Measurements from ENCODE around the gene ZC3HAV1L.

DNA sequence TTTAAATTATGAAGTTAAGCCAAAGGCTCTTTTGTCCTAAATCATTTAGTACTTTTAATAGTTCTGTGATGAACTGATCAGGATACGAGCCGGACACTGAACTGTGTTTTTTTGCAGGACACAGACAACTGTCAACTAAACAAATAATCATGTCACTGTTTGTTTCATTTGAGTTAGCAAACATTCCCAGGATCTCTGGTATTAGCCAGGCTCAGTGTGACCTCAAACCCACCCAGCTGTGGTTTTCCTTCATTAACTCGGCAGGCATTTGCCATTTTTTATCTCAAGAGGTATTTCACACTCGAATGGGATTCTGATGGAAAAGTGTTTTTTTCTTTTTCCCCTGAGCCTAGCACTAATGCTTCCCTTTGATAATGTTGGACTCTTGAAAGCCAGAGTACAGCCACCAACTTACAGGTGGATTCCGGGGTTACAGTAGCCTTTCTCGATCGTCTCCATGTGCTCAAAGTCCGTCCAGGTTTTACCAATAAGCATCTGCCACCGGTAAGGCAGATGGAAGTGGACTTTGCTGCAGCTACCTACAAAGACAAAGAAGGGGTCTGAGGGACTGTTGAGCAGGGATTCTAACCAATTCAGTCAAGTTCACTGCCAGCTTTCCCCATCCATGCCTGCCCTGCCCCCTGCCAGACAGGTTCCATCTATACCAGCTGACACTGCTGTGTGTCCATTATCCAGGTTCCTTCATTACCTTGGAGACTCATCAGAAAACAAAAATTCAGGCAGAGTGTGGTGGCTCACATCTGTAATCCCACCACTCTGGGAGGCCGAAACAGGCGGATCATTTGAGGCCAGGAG is 40.2 kb upstream of the ZC3HAV1L start:
- TF ChIP-seq ZFX (IDR thresholded peaks at IDR 0.05) (no peak), EZH2 (IDR thresholded peaks at IDR 0.05) (no peak), SIN3A (IDR thresholded peaks at IDR 0.05; ENCODE audit: low read depth) (no peak)
- TF ChIP-seq, protein P1, sequence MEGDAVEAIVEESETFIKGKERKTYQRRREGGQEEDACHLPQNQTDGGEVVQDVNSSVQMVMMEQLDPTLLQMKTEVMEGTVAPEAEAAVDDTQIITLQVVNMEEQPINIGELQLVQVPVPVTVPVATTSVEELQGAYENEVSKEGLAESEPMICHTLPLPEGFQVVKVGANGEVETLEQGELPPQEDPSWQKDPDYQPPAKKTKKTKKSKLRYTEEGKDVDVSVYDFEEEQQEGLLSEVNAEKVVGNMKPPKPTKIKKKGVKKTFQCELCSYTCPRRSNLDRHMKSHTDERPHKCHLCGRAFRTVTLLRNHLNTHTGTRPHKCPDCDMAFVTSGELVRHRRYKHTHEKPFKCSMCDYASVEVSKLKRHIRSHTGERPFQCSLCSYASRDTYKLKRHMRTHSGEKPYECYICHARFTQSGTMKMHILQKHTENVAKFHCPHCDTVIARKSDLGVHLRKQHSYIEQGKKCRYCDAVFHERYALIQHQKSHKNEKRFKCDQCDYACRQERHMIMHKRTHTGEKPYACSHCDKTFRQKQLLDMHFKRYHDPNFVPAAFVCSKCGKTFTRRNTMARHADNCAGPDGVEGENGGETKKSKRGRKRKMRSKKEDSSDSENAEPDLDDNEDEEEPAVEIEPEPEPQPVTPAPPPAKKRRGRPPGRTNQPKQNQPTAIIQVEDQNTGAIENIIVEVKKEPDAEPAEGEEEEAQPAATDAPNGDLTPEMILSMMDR (IDR thresholded peaks at IDR 0.05 in 2 of 3, conservative IDR thresholded peaks at IDR 0.05 in 1 of 3; ENCODE audit: borderline replicate concordance in 1 of 3, insufficient read depth in 1 of 3, low read depth in 2 of 3, low read length in 2 of 3), result no peak
- TF ChIP-seq, protein P2, sequence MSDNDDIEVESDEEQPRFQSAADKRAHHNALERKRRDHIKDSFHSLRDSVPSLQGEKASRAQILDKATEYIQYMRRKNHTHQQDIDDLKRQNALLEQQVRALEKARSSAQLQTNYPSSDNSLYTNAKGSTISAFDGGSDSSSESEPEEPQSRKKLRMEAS (IDR thresholded peaks at IDR 0.05), result no peak
- TF ChIP-seq, protein P3, sequence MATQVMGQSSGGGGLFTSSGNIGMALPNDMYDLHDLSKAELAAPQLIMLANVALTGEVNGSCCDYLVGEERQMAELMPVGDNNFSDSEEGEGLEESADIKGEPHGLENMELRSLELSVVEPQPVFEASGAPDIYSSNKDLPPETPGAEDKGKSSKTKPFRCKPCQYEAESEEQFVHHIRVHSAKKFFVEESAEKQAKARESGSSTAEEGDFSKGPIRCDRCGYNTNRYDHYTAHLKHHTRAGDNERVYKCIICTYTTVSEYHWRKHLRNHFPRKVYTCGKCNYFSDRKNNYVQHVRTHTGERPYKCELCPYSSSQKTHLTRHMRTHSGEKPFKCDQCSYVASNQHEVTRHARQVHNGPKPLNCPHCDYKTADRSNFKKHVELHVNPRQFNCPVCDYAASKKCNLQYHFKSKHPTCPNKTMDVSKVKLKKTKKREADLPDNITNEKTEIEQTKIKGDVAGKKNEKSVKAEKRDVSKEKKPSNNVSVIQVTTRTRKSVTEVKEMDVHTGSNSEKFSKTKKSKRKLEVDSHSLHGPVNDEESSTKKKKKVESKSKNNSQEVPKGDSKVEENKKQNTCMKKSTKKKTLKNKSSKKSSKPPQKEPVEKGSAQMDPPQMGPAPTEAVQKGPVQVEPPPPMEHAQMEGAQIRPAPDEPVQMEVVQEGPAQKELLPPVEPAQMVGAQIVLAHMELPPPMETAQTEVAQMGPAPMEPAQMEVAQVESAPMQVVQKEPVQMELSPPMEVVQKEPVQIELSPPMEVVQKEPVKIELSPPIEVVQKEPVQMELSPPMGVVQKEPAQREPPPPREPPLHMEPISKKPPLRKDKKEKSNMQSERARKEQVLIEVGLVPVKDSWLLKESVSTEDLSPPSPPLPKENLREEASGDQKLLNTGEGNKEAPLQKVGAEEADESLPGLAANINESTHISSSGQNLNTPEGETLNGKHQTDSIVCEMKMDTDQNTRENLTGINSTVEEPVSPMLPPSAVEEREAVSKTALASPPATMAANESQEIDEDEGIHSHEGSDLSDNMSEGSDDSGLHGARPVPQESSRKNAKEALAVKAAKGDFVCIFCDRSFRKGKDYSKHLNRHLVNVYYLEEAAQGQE (IDR thresholded peaks at IDR 0.05; ENCODE audit: low read depth), result no peak
- TF ChIP-seq, protein P4, sequence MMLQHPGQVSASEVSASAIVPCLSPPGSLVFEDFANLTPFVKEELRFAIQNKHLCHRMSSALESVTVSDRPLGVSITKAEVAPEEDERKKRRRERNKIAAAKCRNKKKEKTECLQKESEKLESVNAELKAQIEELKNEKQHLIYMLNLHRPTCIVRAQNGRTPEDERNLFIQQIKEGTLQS (IDR thresholded peaks at IDR 0.05), result no peak
